Measurements from ENCODE around the gene OPRM1. TPM values are rescaled to one million over a fixed set of nuclear protein-coding genes. Genes with fewer than 3 reads are reported as not detected.

Gene OPRM1
- total RNA-seq, 3 donors from 2014 or later = 0.57 TPM; not detected in 2

DNA sequence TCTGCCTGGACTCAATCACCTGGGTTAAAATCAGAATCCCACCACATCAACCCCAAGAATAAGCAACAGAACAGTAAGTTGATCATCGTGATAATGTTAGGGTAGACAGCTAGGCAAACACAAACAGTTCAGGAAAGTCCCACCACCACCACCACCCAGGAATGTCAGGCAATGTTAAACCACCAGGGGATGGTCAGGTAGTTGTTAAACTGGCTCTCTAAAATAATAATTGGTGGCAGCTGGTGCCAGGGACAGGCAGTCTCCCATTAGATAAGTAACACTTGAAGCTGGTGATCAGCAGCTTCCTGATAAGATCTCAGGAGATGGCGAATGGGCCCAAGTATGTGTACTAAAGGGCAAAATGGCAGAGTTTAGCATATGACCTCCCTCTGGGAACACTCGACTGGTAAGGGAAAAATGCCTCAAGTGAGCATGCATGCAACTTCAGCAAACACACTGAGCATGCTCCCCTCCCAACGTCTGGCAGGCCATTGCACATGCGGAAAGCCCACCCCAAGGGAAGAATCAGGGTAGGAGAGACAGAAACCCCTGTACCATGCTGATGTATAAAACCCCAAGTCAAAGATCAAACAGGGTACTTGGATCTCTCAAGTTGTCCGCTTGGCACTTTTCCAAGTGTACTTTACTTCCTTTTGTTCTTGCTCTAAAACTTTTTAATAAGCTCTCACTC is 250.9 kb downstream of the OPRM1 start:
- Histone ChIP-seq H3K9me3 (no peaks in the 10 kb centered on the region), H3K36me3 (ENCODE audit: low read depth) (no peaks in the 10 kb centered on the region), H3K4me3 (no peak overlapping the region), H3K4me1 (ENCODE audit: low read depth) (no peaks in the 10 kb centered on the region)
- intact Hi-C loops (cut with DNase I, micrococcal nuclease) = no loop called here
- ATAC-seq (no peak), DNase-seq (no peak)
- TF ChIP-seq, protein P1, sequence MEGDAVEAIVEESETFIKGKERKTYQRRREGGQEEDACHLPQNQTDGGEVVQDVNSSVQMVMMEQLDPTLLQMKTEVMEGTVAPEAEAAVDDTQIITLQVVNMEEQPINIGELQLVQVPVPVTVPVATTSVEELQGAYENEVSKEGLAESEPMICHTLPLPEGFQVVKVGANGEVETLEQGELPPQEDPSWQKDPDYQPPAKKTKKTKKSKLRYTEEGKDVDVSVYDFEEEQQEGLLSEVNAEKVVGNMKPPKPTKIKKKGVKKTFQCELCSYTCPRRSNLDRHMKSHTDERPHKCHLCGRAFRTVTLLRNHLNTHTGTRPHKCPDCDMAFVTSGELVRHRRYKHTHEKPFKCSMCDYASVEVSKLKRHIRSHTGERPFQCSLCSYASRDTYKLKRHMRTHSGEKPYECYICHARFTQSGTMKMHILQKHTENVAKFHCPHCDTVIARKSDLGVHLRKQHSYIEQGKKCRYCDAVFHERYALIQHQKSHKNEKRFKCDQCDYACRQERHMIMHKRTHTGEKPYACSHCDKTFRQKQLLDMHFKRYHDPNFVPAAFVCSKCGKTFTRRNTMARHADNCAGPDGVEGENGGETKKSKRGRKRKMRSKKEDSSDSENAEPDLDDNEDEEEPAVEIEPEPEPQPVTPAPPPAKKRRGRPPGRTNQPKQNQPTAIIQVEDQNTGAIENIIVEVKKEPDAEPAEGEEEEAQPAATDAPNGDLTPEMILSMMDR (IDR thresholded peaks at IDR 0.05) = no peak

DNA sequence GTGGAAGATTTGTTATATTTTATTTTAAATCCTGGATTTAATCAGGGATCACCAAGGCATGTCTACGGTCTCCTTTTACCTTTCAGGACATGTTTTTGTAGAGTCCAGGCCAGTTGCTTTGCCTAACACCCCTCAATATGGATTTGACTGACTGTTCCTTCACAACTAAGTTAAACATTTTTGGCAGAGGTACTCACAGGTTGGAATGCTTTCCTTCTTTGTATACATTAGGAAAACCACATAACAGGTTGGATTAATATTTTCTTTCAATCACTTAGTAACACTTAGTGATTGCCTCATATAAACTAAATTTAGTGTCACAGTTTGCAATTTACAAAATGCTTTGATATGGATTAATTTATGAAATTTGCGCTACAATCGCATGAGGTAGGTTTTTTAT is 253.0 kb downstream of the OPRM1 start:
- Histone ChIP-seq H3K9me3 (no peaks in the 10 kb centered on the region), H3K4me3 (no peak overlapping the region), H3K36me3 (ENCODE audit: low read depth) (no peaks in the 10 kb centered on the region), H3K4me1 (ENCODE audit: low read depth) (no peaks in the 10 kb centered on the region)
- TF ChIP-seq, protein P1 (IDR thresholded peaks at IDR 0.05) = no peak
- ATAC-seq = no peak
- no peak for DNase-seq
- intact Hi-C loops (cut with DNase I, micrococcal nuclease) = no loop called here

DNA sequence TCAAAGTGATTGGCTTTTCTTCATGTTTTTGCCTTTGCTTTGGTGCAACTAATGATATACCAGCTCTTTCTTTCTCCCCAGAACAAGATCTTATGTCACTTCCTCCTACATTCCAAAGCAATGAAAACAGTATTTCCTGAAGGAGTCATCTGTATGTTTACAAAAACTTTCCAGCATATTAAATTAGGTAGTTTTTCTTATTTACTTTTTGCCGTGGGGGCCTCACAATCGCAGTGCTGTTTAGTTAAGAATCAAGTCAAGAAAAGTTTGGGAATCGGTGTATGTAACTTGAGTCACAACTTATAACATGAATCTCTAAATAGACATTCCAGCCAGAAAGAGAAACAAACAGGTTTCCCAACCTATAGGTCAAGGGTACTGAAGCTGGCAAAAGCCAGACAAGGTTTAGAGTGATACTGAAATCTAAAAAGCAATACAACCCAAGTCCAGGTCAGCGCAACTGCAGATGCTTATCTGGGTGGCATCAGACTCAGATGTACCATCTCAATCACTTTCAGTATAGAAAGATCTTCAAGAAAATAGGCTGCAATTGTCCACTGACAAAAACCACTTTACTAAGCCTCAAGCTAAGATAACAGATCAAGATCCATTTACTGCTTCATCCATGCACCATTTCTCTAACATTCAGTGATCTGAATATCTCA is 253.9 kb downstream of the OPRM1 start:
- DNase-seq = no peak

DNA sequence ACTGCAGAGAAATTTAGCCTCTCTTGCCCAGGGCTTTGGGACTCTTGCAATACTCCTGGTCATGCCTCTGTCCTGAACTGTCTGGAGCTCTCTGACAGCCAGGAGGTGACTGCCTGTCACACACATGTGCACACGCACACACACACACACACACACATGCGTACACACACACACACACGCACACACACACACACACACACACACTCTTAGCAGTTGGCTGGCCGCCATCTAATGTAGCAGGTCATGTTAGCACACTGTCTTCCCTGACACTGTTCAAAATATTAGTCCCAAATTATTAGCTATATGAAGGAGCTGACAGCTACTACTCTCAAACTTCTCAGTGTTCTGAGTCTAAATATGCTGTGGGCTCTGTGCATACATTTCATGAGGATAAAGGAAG is 256.7 kb downstream of the OPRM1 start:
- ATAC-seq (no peak), DNase-seq (no peak)
- peaks cover 9% of the 10 kb centered on the region for H3K4me1 ChIP-seq (ENCODE audit: low read depth)
- no peaks in the 10 kb centered on the region for H3K9me3 ChIP-seq
- H3K36me3 ChIP-seq (ENCODE audit: low read depth) = no peaks in the 10 kb centered on the region
- intact Hi-C loops (cut with DNase I, micrococcal nuclease) = no loop called here
- H3K4me3 ChIP-seq = no peak overlapping the region
- TF ChIP-seq, protein P1 (IDR thresholded peaks at IDR 0.05) = no peak

More for the DNA sequence above, 253.9 kb downstream of the OPRM1 start:
- Histone ChIP-seq H3K4me3 (no peak overlapping the region), H3K4me1 (ENCODE audit: low read depth) (peaks cover under 1% of the 10 kb centered on the region), H3K36me3 (ENCODE audit: low read depth) (no peaks in the 10 kb centered on the region), H3K9me3 (no peaks in the 10 kb centered on the region)
- ATAC-seq = peak; percentile 59
- intact Hi-C loops (cut with DNase I, micrococcal nuclease) = no loop called here
- TF ChIP-seq, protein P1 (IDR thresholded peaks at IDR 0.05) = no peak
